SHP77 (cell line): ENCODE data around the gene RAD54L.
A peak's percentile ranks its signal among the peaks of the same experiment; 100 is the strongest.
"Not testable (repeated sequence)": the region's sequence is repeated elsewhere in the genome, so short reads cannot be mapped to it uniquely, and the experiment has no call there.

Experiments
- DNase-seq, 2 experiments: peaks; one replicate each; lab custom pipeline; 2025; lab: John Stamatoyannopoulos, UW

Gene RAD54L

GRCh38 chr1:46241733-46242132, 5.8 kb upstream of the RAD54L start:
- DNase-seq, result not testable (repeated sequence)

GRCh38 chr1:46242918-46243317, 4.6 kb upstream of the RAD54L start:
- no peak for DNase-seq

GRCh38 chr1:46243831-46244230, 3.7 kb upstream of the RAD54L start:
- not testable (repeated sequence) for DNase-seq

- peak in 1 of 2 experiments; percentile 10 for DNase-seq
Observed at GRCh38 chr1:46244656-46245371, 2.7 kb upstream of the RAD54L start.

DNA sequence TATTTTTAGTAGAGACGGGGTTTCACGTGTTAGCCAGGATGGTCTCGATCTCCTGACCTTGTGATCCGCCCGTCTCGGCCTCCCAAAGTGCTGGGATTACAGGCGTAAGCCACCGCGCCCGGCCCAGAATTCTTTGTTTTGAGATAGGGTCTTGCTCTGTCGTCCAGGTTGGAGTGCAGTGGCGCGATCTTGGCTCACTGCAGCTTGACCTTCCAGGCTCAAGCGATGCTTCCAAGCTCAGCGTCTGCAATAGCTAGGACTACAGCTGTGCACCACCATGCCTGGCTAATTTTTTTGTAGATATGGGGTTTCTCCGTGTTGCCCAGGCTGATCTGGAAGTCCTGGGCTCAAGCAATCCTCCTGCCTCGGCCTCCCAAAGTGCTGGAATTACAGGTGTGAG, 1.4 kb upstream of the RAD54L start:
- not testable (repeated sequence) for DNase-seq

DNA sequence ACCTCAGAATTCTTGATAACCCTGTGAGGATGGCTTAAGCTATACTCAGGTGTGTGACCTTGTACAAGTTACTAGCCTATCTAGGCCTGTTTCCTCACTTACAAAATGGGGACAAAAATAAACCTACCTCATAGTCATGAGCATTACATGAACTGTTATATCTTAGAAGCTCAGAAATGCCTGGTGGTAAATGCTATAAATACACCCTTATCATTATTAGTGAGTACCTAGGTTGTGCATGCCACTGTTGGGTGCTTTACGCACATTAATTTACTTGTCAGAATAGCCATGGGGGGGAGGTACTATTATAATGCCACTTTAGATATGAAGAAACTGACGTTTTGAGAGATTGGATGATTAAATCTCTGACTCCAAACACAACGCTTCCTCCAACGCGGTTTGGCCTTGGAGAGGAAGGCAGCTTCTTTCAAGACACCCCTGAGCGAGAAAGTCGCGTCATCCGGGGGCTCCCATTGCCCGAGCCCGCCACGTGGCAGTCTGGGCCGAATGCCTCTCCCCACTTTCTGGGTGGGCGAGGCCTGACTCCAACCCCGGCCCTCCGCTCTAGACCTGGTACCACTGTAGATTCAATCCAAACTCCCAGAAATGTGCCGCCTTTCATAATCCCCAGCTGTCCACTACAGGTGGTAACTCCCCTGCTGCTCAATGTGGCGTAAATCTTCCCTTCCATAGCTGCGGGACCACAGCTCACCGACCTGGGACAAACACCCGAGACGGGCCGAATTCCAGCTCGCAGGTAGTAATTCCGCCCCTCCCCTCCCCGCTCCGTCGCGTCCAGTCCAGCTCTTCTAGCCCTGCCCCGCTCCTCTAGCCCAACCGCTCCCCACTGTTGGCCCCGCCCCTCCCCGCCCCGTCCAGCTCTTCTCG, 771 bp upstream of the RAD54L start:
- peak in 1 of 2 experiments; percentile 41 for DNase-seq

GRCh38 chr1:46248122-46248920, 758 bp downstream of the RAD54L start:
- peak; percentile 32 to 61 for DNase-seq

DNA sequence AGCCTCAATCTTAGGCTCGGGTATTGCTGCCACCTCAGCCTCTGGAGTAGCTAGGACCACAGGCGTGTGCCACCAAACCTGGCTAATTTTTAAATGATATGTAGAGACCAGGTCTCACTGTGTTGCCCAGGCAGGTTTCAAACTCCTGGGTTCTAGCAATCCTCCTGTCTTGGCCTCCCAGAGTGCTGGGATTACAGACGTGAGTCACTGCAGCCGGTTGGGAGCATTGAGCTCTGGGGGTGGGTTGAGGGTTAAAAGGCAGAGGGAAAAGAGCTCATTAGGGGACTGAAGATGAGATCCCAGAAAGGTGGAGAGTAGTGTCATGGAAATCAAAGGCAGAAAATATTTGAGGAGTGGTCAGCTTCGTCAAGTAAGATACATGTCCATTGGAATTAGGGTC, 7.1 kb downstream of the RAD54L start:
- DNase-seq, result no peak

DNA sequence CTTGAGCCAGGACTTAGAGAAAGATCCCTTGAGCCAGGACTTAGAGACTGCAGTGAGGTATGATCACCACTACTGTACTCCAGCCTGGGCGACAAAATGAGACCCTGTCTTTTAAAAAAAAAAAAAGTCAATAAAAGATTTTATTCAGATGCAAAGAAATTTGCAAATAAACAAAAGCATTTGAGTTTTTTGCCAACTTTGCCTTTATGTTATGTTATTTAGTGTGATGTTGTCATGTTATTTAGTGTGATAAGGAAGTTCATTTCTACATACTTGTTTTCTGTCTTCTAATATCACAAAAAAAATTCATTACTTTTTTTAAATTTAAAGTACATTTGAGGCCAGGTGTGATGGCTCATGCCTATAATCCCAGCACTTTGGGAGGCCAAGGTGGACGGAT, 9.0 kb downstream of the RAD54L start:
- no peak for DNase-seq

- no peak for DNase-seq
Observed at GRCh38 chr1:46262508-46262907, 14.9 kb downstream of the RAD54L start.

DNA sequence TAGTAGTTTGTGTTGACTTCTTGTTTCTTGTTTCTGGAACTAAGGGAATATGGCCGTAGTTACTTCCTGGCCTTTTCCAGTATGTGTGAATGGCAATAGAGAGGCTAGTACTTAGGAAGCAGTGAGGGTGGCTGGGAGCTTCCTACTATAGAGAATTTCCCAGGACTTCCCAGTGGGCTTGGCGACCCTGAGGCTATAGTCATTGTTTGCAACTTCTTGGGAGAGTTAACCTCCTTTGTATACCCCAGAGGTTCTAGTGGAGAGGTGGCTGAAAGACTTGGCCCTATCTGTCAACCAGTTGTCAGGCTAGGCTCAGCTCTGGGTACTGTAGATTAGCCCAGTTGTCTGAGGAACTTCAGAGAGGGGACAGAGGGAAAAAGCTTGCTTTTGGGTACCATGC, 15.6 kb downstream of the RAD54L start:
- DNase-seq, result no peak

- no peak for DNase-seq
Observed at GRCh38 chr1:46268578-46268977, 21.0 kb downstream of the RAD54L start.

GRCh38 chr1:46274225-46275029, 26.9 kb downstream of the RAD54L start:
- DNase-seq, result no peak

DNA sequence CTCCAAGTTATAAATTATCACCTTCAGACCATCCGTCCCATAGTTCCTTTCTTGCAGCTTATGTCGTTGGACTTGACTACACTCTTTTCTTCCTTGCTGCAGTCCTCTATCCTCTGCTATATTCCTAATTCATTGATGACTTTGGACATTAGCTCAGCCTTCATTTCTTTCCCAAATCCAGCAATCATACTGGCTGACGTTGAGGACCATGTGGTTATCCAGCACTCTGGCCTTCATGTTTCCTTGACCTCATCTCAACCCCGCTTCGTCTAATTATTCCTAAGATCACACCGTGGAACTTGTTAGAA, 27.4 kb downstream of the RAD54L start:
- no peak for DNase-seq

DNA sequence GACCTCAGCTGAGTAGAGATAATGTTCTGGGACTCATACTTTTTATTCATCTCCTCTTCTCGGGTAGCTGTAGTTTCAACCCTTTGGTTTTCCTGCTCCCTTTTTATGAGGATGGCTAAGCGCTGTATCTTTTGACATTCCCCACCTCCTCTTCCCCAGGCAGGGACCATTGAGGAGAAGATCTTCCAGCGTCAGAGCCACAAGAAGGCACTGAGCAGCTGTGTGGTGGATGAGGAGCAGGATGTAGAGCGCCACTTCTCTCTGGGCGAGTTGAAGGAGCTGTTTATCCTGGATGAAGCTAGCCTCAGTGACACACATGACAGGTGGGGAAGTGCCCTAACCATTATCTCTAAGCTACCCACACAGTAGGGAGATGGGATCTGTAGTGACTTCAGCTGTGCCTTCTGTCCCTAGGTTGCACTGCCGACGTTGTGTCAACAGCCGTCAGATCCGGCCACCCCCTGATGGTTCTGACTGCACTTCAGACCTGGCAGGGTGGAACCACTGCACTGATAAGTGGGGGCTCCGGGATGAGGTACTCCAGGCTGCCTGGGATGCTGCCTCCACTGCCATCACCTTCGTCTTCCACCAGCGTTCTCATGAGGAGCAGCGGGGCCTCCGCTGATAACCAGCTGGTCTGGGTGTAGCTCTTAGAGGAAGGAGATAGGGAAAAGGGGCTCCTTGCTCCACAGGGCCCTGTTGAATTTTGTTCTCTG, 30.3 kb downstream of the RAD54L start:
- no peak for DNase-seq

GRCh38 chr1:46278807-46279206, 31.2 kb downstream of the RAD54L start:
- no peak for DNase-seq

GRCh38 chr1:46280092-46280491, 32.5 kb downstream of the RAD54L start:
- DNase-seq, result no peak

DNA sequence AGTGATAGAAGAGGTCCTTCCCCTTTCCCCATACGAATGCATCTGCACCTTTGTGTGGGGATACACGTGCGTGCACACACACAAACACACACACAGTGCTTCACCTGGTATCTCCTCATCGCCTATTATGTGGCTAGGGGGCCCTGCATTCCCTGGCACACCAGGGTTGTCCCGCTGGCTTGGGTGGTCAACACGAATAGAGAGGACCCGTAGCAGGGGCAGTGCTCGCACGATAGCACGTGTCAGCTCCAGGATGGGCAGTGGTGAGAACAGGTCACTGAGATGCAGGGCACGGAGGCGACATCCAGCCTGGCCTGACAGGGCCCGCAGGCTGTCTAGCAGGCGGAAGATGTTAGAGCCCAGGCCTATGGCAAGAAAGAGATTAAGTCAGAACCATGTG, 33.5 kb downstream of the RAD54L start:
- DNase-seq, result no peak

- DNase-seq, result no peak
Observed at GRCh38 chr1:46284058-46284457, 36.5 kb downstream of the RAD54L start.

DNA sequence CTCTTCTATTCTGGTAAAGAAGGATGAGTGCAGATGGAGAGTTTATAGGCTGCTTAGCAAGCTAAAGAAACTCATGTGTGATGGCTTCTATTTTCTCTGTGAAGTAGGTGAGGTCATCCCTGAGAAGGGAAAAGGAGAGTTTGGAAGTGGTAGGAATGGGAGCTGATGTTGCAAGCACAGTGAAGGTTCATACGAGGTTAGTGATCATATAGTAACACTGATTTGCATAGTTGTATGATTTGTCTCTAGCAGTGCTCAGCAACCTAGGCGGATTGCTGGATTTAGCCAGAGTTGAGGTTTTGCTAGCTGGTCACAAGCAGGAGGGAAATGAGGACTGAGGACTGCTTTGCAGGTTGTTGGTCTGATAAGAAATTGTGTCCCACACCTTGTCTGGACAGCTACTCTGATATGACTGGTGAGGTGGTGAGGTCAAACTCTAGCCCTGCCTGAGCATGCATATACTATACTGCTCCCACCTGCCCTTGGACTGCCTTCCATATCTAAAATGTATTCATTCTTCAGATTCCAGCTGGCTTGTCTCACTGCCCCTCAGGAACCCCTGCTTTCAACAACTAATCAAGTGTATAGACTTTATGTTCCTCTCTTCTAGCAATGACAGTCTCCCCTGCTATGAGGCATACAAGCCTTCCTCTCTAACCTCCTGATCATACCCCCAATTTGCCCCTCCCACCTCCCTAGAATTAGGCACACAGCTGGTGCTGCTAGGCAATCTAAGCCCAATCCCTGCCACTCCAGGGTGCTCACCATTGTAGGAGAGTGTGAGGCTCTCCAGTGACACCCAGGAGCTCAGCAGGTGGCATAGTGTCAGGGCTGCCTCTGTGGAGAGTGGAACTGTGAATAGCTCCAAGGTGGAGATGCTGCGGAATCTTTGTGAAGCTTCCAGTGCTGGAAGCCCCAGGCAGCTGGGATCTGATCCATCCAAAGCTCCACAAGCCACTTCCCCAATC, 37.3 kb downstream of the RAD54L start:
- DNase-seq, result peak; percentile 18 to 24
